NCI-H2107 (cell line): ENCODE results near the gene RABGAP1L.

Source experiments
- DNase-seq: peaks from one replicate; lab custom pipeline; 2025; lab: John Stamatoyannopoulos, UW

The RABGAP1L gene

DNA sequence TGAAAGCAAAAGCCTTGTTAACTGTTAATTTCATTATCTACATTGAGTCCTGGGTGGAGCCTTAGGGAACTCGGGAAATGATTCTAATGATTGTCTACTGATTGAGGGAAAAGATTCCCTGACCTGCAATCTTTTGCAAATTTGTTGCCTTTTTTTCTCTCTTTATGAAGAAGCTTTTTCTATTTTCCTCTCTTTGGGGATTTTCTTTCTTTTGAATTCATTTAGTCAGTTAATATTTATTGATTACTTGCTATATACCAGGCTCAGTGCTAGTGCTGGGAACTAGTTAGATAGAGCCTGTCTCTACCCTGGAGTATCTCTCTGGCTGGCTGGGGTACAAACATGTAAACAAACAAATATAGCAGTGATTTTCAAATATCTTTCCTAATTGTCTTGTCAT is 769.2 kb downstream of the RABGAP1L start:
- DNase-seq, result no peak

GRCh38 chr1:174931214-174931613 is 771.9 kb downstream of the RABGAP1L start:
- no peak for DNase-seq

GRCh38 chr1:174932587-174932986 is 773.3 kb downstream of the RABGAP1L start:
- no peak for DNase-seq

DNA sequence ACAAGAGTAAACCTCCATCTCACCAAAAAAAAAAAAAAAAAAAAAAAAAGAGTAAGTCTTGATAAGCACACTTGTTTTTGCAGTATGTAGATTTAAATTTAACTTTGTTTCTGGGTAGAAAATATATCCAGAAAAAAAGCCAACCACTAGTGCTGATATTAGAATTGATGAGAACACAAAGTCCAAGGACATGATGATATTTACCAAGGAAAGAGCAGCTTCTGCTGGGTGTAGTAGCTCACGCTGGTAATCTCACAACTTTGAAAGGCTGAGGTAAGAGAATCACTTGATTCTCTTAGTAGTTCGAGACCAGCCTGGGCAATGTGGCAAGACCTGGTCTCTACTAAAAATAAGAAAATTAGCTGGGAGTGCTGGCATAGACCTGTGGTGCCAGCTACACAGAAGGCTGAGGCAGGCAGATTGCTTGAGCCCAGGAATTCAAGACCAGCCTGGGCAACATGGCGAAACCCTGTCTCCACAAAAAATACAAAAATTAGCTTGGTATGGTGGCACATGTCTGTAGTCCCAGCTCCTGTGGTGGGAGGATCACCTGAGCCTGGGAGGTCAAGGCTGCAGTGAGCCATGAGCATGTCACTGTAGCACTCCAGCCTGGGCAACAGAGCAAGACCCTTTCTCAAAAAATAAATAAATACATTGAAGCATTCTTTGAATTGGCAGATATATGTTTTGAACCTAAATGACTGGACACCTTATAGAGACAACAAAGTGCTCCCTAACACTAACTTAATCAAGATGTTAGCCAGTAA is 776.8 kb downstream of the RABGAP1L start:
- DNase-seq, result no peak

- DNase-seq, result no peak
Observed at GRCh38 chr1:174938281-174939007, 779.1 kb downstream of the RABGAP1L start.

- DNase-seq, result no peak
Observed at GRCh38 chr1:174939775-174940545, 780.6 kb downstream of the RABGAP1L start.

- no peak for DNase-seq
Observed at GRCh38 chr1:174940646-174941175, 781.4 kb downstream of the RABGAP1L start.

GRCh38 chr1:174942547-174943255 is 783.4 kb downstream of the RABGAP1L start:
- peak; percentile 21 for DNase-seq

DNA sequence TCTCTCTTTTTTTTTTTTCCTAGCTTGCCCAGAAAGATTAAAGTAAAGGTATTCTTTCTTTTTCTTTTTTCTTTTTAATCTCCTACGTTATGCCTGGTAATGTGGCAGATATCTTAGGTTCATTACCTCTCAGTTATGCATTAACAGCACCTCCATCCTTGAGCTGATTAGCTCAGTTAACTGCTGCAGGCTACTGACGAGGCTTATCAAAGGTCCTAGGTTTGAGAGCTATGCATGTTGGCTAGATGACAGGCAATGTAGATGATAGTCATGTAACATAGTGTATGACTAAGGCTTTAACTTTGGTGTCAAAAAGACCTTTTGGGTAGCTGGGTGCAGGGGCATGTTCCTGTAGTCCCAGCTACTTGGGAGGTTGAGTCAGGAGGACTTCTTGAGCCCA is 786.7 kb downstream of the RABGAP1L start:
- DNase-seq, result no peak

DNA sequence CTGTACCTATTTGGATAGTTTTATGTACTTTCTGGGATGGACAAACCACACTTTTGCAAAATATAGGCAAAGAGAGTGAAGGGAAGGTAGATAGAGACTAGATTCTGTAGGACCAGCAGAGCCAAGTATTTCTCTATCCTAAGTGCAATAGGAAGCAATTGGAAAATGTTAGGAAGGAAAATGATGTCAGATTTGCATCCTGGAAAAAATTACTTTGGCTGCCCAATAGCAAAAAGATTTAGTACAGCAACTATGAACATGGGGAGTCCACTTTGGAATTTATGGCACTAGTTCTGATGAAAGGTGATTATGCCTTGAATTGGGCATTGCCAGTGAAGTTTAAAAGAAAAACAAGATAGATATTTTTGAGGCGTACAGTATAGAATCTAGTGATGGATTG is 789.7 kb downstream of the RABGAP1L start:
- no peak for DNase-seq

GRCh38 chr1:174949645-174950044 is 790.3 kb downstream of the RABGAP1L start:
- DNase-seq, result no peak

GRCh38 chr1:174953285-174954072 is 794.2 kb downstream of the RABGAP1L start:
- DNase-seq, result no peak

DNA sequence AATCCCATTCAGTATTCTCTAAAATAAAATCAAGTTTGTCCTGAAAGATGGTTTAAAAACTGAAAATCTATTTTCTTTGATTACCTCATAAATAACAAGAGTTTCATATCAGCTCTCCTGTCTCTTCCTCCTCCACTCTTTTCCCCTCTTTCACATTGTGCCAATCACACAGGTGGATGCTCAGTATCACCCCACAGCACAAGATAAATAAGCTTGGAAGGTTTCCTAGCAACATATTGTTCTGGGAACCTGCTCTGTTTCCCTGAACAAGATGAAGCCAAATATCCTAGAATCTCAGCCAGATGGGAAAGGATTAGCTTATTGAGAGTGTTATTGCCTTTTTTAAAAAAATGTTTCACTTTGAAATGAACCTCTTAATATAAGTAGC is 794.7 kb downstream of the RABGAP1L start:
- DNase-seq, result peak; percentile 78

DNA sequence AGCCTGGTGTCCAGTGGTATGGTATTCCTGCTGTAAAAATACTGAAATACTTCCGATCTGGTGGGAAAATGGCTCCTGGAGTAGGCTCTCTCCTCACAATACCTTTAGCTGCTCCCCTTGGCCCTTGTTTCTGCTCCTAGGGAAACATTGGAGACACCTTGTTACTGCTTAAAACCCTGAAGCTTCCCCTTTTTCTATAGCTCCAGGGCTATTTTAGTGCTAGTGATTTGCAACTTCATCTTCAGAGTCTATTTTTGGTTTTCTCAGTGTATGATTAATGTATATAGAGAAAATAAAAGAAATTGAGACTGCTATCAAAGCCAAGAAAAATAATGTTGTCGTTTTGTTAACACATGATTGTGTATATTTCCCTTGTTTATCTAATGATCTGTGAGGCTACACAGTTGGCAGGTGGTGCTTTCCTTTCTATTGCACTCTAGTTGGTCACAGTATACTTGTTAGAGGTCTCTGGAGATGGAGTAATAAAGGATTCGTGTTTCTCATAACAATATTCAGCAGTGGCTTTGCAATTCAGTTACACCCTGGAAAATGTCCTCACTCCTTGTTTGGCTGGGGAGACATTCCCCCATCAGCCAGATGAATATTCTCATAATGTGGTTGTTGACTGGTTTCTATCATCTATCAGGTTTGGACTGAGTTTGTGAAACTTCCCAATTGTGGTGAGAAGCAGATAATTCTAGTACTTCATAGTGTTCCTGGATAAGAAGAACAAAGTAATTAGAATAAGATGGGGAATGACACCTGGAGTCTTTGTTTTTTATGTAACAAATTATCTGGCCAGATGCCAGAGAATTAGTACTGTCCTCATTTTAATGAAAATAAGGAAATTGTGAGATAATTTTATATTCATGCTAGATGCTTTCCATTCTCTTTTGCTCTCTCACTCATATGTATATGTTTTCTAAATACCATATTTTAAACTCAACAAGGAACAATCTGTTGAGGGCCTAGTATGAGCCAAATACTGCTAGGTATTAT is 795.6 kb downstream of the RABGAP1L start:
- DNase-seq, result peak; percentile 76

GRCh38 chr1:174956086-174956485 is 796.8 kb downstream of the RABGAP1L start:
- DNase-seq, result no peak

- no peak for DNase-seq
Observed at GRCh38 chr1:174956976-174957375, 797.7 kb downstream of the RABGAP1L start.

DNA sequence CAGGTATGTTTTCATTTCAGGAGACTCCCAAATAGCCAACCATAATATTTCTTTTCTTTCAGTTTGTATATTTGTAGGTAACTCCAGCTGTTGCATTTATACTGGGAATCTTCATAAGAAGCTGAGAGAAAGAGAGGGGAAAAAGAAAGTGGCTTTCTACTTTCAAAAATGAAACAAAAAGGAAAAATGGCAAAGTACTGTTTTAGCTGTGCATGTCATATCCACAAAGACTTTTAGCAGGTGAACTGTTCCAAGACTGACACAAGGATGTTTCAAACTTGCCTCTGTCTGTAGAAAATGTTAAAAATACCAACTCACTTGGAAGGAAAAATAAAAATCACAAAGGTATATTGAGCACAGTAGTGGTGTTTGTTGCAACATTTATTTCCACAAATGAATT is 798.5 kb downstream of the RABGAP1L start:
- DNase-seq, result no peak

DNA sequence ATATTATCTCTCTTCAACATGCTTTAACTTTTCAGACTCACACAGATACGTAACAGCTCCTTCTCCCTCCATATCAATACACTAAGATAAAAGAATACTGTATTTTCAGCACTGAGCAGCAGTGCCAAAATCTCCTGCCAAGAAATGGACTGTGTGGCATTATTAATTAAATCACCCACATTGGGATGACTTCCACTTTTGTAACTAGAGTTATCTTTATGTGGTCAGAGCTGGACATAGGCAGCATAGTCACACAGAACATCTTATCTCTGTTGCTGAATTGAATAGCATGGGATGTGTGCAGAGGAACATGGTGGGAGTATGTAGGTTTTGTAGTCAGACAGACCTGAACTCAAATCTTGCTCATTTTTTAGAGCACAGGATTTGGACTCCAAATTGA is 799.1 kb downstream of the RABGAP1L start:
- no peak for DNase-seq

DNA sequence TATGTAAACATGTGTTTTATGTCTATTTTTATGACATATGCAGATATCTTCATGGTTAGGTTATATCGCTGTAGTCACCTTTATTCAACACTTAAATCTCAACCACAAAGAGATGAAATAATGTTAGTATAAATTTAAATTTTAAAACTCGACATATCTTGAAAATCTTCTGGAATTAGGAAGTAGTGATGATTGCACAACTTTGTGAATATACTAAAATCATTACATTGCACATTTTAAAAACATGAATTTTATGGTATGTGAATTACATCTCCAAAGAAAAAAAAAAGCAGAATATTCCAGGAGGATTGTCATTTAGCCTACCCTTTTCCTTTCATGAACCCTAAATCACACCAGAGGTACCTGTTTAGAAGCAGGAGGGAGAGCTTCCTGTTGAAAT is 801.0 kb downstream of the RABGAP1L start:
- no peak for DNase-seq
